ENCODE data around the gene OR51B4.

- no peak for TF ChIP-seq CTCF (IDR thresholded peaks at IDR 0.05)
- TF ChIP-seq POLR2AphosphoS5 (IDR thresholded peaks at IDR 0.05) = no peak
- TF ChIP-seq POLR2A (IDR thresholded peaks at IDR 0.05) = no peak
- no peak for TF ChIP-seq EP300 (IDR thresholded peaks at IDR 0.05; ENCODE audit: low read depth)
These were observed 26.2 kb downstream of the OR51B4 start for GRCh38 chr11:5275369-5276110.

All from transverse colon (tissue), 4 donors.